GM18858 (cell line): Measurements from ENCODE around the gene RBM47.
"Not testable (repeated sequence)": the region's sequence is repeated elsewhere in the genome, so short reads cannot be mapped to it uniquely, and the experiment has no call there.

Source experiments
- ATAC-seq: cut with Tn5 transposase; IDR thresholded peaks from one replicate; pipeline ENCODE4 v1.9.1; 2021; ENCODE audit not compliant: unreplicated experiment

Gene RBM47

GRCh38 chr4:40544221-40544620 lies 85.4 kb downstream of the RBM47 start:
- no peak for ATAC-seq

GRCh38 chr4:40540800-40541199 lies 88.9 kb downstream of the RBM47 start:
- ATAC-seq: no peak

GRCh38 chr4:40536032-40536431 lies 93.6 kb downstream of the RBM47 start:
- ATAC-seq: peak; percentile 61

DNA sequence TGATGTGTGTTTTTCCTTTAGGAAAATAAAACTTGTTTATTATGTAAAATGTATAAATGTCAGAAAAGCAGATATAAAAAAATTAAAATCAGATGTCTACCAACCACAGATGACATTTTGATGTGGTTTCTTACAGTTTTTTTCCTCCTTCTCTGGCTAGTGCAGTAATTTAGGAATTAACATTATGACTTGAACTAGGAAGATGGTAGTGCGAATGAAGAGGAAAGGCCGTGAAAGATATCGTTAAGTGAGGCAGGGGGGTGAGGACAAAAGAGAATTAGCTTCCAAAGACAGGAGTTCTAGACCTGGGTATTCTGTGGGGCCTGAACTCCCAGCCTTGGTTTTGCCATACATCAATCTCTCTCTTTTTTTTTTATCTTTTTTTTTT lies 98.0 kb downstream of the RBM47 start:
- no peak for ATAC-seq

DNA sequence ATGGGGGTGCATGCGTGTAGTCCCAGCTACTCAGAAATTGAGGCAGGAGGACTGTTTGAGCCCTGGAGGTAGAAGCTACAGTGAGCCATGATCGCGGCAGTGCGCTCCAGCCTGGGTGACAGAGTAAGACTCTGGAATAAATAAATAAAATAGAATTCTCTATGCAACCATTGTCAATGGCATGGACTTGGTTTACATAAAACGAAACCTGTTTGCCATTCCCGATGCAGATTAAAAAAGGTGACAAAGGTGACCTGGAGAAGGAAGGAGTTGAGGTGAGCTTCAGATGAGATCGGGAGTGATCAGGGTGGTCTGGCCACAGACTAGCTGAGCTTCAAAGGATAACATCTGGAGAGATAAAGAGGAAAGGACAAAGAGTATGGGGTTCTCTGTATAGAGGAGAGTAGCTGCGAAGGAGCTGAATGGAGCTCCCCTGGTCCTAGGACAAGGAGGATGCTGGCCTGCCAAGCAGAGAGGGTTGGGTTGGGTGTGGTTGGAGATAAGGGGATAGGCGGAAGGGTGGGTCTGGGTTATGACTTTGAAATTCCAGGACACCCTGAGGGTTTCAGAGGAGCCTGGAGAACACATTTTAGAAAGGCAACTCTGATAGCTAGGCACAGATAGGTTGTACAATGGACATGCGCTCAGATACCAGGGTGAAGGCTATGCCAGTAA lies 98.6 kb downstream of the RBM47 start:
- no peak for ATAC-seq

- ATAC-seq: no peak
Measured at GRCh38 chr4:40526741-40527140, 102.9 kb downstream of the RBM47 start.

DNA sequence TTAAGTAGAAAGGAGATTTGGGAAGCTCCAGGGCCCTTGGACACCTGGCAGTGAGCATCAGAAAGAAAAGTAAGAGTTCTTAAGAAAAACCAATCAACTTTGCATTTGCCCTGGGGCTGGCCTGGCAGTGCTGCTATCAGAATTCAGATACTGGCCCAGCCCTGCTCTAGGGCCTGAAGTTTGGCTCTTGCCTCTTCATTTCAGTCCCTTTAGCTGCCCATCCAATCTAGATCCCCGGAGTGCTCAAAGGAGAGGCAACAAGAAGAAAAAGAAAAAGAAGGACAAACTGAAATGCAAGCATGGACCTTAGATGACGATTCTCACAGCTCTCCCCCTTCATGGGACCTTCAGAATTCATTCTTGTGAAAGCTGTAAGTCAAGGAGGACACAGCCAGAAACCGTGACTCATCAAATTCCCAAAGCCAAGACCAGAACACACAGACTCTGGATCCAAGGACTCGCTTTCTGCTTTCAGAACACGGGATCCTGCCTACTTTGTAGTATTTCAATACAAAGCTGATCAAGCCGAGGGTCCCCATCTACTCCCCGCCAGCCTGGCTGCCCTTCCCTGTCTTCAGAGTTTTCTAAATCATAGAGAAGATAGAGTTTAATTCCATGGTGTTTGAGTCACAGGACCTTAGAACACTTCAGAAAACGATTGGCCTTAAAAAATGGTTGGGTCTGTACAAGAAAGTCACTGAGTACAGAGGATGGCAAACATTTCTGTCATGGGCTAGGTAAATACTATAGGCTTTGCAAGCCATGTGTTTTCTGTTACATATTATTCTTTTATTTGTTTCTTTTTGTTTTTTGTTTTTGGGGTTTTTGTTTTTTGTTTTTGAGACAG lies 103.7 kb downstream of the RBM47 start:
- no peak for ATAC-seq

GRCh38 chr4:40524366-40525041 lies 105.2 kb downstream of the RBM47 start:
- ATAC-seq: no peak

DNA sequence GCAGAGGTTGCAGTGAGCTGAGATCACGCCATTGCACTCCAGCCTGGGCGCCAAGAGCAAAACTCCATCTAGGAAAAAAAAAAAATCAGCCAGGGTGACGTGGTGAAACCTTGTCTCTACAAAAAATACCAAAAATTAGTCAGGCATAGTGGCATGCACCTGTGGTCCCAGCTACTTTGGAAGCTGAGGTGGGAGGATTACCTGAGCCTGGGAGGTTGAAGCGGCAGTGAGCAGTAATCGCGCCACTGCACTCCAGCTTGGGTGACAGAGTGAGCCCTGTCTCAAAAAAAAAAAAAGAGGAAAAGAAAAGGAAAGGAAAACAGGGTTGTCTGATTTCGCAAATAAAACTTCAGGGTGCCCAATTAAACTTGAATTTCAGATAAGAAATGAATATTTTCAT lies 106.1 kb downstream of the RBM47 start:
- no peak for ATAC-seq

- no peak for ATAC-seq
Measured at GRCh38 chr4:40521957-40522356, 107.7 kb downstream of the RBM47 start.

DNA sequence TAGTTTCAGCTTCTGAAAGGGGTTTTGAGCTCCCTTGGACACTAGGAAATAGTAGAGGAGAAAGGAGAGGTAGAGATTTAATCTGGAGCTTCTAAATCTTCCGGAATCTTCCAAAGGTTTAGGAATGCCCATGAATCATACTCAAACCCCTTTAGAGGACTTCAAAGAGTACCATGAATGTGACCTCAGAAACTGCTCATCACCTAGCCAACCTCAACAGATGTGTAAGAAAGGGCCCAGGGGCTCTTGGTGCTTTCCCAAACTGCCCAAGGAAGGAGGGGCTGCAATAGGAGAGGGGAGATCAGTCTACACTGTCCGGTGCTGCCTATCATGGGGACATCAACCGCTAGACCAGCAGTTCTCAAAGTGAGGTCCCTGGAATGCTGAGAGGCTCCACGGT lies 109.1 kb downstream of the RBM47 start:
- ATAC-seq: no peak

GRCh38 chr4:40517081-40517480 lies 112.6 kb downstream of the RBM47 start:
- ATAC-seq: not testable (repeated sequence)

DNA sequence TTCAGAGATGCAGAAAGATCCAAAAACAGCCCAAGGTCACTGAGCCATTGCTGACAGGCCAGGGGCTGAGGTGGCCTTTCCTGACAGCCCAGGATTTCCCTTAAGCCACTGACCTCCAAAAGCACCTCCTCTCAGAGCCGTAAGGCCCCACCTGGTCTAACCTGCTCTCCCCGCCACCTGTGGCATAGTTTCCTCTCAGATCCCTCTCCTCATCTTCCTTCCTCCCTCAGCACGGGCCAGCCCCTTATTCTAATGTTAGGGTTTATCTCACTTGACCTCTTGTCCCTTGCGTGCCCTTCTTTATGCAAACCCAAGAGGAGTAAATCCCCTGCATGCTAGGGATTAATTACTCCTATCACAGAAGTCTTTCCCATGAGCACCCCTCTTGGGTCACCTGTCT lies 113.0 kb downstream of the RBM47 start:
- ATAC-seq: peak; percentile 38

- peak; percentile 72 for ATAC-seq
Measured at GRCh38 chr4:40515398-40516293, 114.0 kb downstream of the RBM47 start.

GRCh38 chr4:40515037-40515397 lies 114.6 kb downstream of the RBM47 start:
- ATAC-seq: no peak

GRCh38 chr4:40514497-40514951 lies 115.1 kb downstream of the RBM47 start:
- ATAC-seq: no peak

DNA sequence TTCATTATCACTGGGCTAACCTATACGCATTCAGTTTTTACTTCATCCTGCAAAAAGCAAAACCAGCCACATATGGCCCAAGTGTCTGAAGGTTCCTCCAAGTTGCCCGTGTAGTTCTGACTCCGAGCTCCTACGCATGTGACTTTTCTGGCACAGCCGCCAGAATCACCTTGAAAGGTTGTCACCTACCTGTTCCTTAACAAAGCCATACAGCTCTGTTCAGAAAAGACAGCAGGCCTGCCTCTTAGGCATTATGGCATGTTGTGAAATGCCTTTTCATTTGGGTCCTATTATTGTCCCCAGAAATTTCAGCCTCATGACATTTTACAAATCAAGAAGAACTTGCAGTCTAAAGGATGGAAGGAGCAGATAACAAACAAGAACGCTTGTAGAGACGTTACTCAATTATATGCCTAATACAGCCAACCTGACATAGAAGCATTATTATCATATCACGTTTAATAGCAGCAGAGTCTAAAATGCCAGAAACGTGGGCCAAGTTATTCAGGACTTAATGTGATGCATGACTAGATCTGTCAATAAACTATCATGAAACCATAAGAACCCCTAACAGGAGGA lies 118.5 kb downstream of the RBM47 start:
- ATAC-seq: no peak

DNA sequence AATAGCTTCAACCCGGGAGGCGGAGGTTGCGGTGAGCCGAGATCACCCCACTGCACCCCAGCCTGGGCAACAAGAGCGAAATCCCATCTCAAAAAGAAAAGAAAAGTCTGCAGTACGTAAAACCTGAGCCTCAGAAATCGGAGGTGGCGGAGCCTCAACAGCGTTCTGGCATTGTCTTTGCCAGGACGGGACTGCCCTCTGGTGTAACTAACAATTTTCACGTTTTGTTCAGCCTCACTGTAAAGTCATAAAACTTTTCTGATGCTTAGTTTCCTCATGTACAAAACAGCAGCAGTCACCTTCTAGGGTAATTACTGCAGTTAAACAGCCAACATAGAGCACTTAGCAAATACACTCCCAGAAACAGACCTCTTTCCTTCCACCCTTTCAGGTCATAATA lies 121.7 kb downstream of the RBM47 start:
- no peak for ATAC-seq

GRCh38 chr4:40506492-40506891 lies 123.2 kb downstream of the RBM47 start:
- ATAC-seq: no peak

GRCh38 chr4:40506066-40506465 lies 123.6 kb downstream of the RBM47 start:
- ATAC-seq: no peak

DNA sequence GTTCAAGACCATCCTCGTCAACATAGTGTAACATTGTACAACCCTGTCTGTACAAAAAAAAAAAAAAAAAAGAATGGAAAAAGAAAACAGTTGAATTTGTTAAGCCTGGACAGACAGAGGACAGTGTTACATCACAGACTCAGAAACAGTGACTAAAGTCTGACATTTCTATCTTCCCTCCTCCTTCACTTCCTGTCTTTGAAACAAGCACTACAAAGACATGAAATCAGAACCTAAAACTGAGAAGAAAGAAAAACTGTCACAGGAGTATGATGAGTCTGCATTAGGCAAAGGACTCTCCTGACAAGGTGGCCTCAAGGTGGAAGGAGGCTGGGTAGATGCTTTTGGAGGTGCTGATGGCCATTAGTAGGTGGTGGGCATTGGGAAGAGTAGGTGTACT lies 126.7 kb downstream of the RBM47 start:
- peak; percentile 61 for ATAC-seq
